HCT116 (cell line): ENCODE data around the gene CLIC5. TPM values are rescaled to one million over a fixed set of nuclear protein-coding genes. Genes with fewer than 3 reads are reported as not detected.

Experiments
- ATAC-seq: fragments of 200-7000 bp; cut with Tn5 transposase; 2 replicates; pipeline ENCODE4 v1.9.1; 2020; ENCODE audit warnings: mild to moderate bottlenecking, moderate library complexity
- BruUV-seq: library from RNA; stranded (reverse); fragments of 400-500 nt; replicated peaks from 2 replicates; lab custom pipeline; 2021; lab: Mats Ljungman, UMichigan
- CTCF ChIA-PET: fragments of 300-600 bp; sonication (Branson Sonifier 250); formaldehyde crosslinking; loops from one replicate; lab custom pipeline; 2021; ENCODE audit warnings: antibody characterized with exemption; lab: Charles Lee
- POLR2A ChIA-PET: fragments of 300-600, 350-600 bp; sonication (Branson Sonifier 250); formaldehyde crosslinking; loops from one replicate; lab custom pipeline; 2021; ENCODE audit warnings: antibody characterized with exemption; lab: Charles Lee
- RAD21 ChIA-PET, 2 experiments: fragments of 300-600 bp; sonication (Branson Sonifier 250); formaldehyde crosslinking; loops; one replicate each; lab custom pipeline; 2023; ENCODE audit warnings: low total read pairs in 2 of 2; ENCODE audit not compliant: uncharacterized antibody in 2 of 2, unreplicated experiment in 2 of 2, low non-redundant PET in 1 of 2; lab: Charles Lee
- DNase-seq: peaks from one replicate; pipeline ENCODE4 v3.0.0-alpha.2; 2010; ENCODE audit warnings: low read depth, low spot score
- H2AFZ ChIP-seq: fragments of 200-600 bp; shearing (Covaris generic), sonication (generic); 2 replicates; pipeline ENCODE4 v1.6.1; 2017; ENCODE audit warnings: low read depth, mixed run types, mixed read lengths, antibody characterized with exemption, low read length; ENCODE audit not compliant: poor library complexity, severe bottlenecking
- H3K27ac ChIP-seq: 2 replicates; pipeline ENCODE4 v1.5.1; 2012; ENCODE audit warnings: low read depth, low read length
- H3K27me3 ChIP-seq: fragments of 200-600 bp; sonication (generic); 2 replicates; pipeline ENCODE4 v1.6.1; 2016; ENCODE audit warnings: mixed run types, low read length, mixed read lengths; ENCODE audit not compliant: insufficient read depth
- H3K36me3 ChIP-seq, 2 experiments: fragments of 200-500 bp in 1 of 2; fragments of 200-600 bp in 1 of 2; sonication (Bioruptor generic) in 1 of 2; sonication (generic) in 1 of 2; 2 replicates each; pipeline versions ENCODE4 v1.5.1 to v1.6.1; 2014 to 2016; ENCODE audit warnings: low read length in 2 of 2, inconsistent platforms in 1 of 2, mixed read lengths in 1 of 2, mixed run types in 1 of 2; ENCODE audit not compliant: insufficient read depth in 2 of 2, control insufficient read depth in 1 of 2
- H3K4me1 ChIP-seq, 2 experiments: fragments of 200-600 bp in 1 of 2; sonication (generic) in 1 of 2; 2 replicates each; pipeline versions ENCODE4 v1.5.1 to v1.6.1; 2012 to 2017; ENCODE audit warnings: low read length in 2 of 2, inconsistent platforms in 1 of 2, mild to moderate bottlenecking in 1 of 2, mixed read lengths in 1 of 2, mixed run types in 1 of 2, moderate library complexity in 1 of 2; ENCODE audit not compliant: insufficient read depth in 2 of 2, control insufficient read depth in 1 of 2
- H3K4me2 ChIP-seq: fragments of 200-600 bp; sonication (generic); 2 replicates; pipeline ENCODE4 v1.6.1; 2017; ENCODE audit warnings: mixed run types, low read length, mixed read lengths
- H3K4me3 ChIP-seq, 2 experiments: fragments of 200-600 bp in 1 of 2; sonication (generic) in 1 of 2; replicated peaks in 1 of 2; 2 replicates each; pipeline ENCODE4 v1.5.1; 2011 to 2016; ENCODE audit warnings: low read length in 2 of 2, control low read depth in 1 of 2, low read depth in 1 of 2, mild to moderate bottlenecking in 1 of 2, mixed read lengths in 1 of 2, mixed run types in 1 of 2
- H3K79me2 ChIP-seq: fragments of 200-600 bp; sonication (generic); 2 replicates; pipeline ENCODE4 v1.6.1; 2017; ENCODE audit warnings: mild to moderate bottlenecking, mixed run types, low read length, moderate library complexity, mixed read lengths; ENCODE audit not compliant: insufficient read depth
- H3K9ac ChIP-seq: fragments of 200-600 bp; sonication (generic); 2 replicates; pipeline ENCODE4 v1.6.1; 2016; ENCODE audit warnings: low read length, mixed read lengths
- H3K9me2 ChIP-seq: fragments of 200-600 bp; sonication (generic), shearing (Covaris generic); 2 replicates; pipeline ENCODE4 v1.6.1; 2017; ENCODE audit warnings: mixed run types, mild to moderate bottlenecking, moderate library complexity; ENCODE audit not compliant: insufficient read depth
- H3K9me3 ChIP-seq, 2 experiments: fragments of 200-500 bp in 1 of 2; fragments of 200-600 bp in 1 of 2; sonication (Bioruptor generic) in 1 of 2; sonication (generic) in 1 of 2; 2 replicates each; pipeline ENCODE4 v1.6.1; 2014 to 2017; ENCODE audit warnings: low read length in 2 of 2, mixed read lengths in 2 of 2, inconsistent platforms in 1 of 2, low read depth in 1 of 2, mild to moderate bottlenecking in 1 of 2, mixed run types in 1 of 2, moderate library complexity in 1 of 2; ENCODE audit not compliant: control insufficient read depth in 1 of 2, insufficient read depth in 1 of 2
- H4K20me1 ChIP-seq: fragments of 200-600 bp; sonication (generic), shearing (Covaris generic); 2 replicates; pipeline ENCODE4 v1.6.1; 2017; ENCODE audit warnings: mixed run types, mild to moderate bottlenecking, moderate library complexity; ENCODE audit not compliant: insufficient read depth
- CBX3 ChIP-seq: IDR thresholded peaks from 2 replicates; pipeline ENCODE4 v1.6.1; 2012; ENCODE audit warnings: low read depth
- EGR1 ChIP-seq: IDR thresholded peaks from 2 replicates; pipeline ENCODE4 v1.6.1; 2012; ENCODE audit warnings: low read depth
- EZH2 ChIP-seq: fragments of 200-600 bp; sonication (generic); IDR thresholded peaks from 2 replicates; pipeline ENCODE4 v1.6.1; 2017; ENCODE audit warnings: antibody characterized with exemption, mixed run types
- EZH2phosphoT487 ChIP-seq: fragments of 200-600 bp; IDR thresholded peaks from 2 replicates; pipeline ENCODE4 v1.6.1; 2018; ENCODE audit warnings: antibody characterized with exemption, borderline replicate concordance
- JUND ChIP-seq: IDR thresholded peaks from 2 replicates; pipeline ENCODE4 v1.6.1; 2012
- POLR2AphosphoS5 ChIP-seq: IDR thresholded peaks from 2 replicates; pipeline ENCODE4 v1.6.1; 2011; ENCODE audit warnings: mild to moderate bottlenecking, low read depth, low read length, moderate library complexity
- SIN3A ChIP-seq: IDR thresholded peaks from 2 replicates; pipeline ENCODE4 v1.6.1; 2012; ENCODE audit warnings: low read depth
- SP1 ChIP-seq: IDR thresholded peaks from 2 replicates; pipeline ENCODE4 v1.6.1; 2012; ENCODE audit warnings: low read depth
- SRF ChIP-seq: IDR thresholded peaks from 2 replicates; pipeline ENCODE4 v1.6.1; 2012; ENCODE audit warnings: low read depth
- ZFX ChIP-seq: fragments of 450-650 bp; IDR thresholded peaks from 2 replicates; pipeline ENCODE4 v1.6.1; 2017
- ZNF274 ChIP-seq: fragments of 200-500 bp; sonication (Bioruptor generic); IDR thresholded peaks from 2 replicates; pipeline ENCODE4 v1.6.1; 2014; ENCODE audit warnings: mild to moderate bottlenecking, low read depth, low read length, inconsistent platforms
- intact Hi-C: fragments of 100-400 bp; cut with micrococcal nuclease; formaldehyde crosslinking; loops from 2 replicates; pipeline ENCODE4 v1.10.0; 2022
- total RNA-seq: library from RNA; stranded (reverse); gene quantifications from one replicate; pipeline ENCODE4 v1.2.1, GENCODE V29; 2021; ENCODE audit not compliant: unreplicated experiment
- TF ChIP-seq, protein P1 (sequence below): IDR thresholded peaks from 2 replicates; pipeline ENCODE4 v1.6.1; 2012

The CLIC5 gene
- total RNA-seq, 1 experiment from 2014 or later = 0.20 TPM

DNA sequence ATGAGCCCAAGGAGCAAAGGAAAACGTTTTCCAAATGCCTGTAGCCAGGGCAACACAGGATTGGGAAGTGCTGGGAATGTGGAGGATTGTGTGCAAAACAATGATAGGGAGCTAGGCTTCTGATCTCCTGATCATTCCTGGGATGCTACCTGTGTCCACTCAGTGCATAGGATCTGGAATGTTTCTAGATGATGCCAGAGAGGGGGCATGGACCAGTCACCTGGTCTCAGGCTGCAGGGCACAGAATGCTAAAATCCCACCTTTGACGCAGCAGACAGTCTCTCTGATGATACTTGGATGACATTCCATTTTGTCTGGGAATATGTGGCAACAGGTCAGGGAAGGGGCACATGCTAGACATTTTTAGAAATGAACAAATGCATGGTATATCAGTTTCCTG, 128.9 kb downstream of the CLIC5 start:
- ATAC-seq (no peak), DNase-seq (no peak)
- Histone ChIP-seq H3K79me2 (no peaks in the 10 kb centered on the region), H3K27me3 (peaks cover 19% of the 10 kb centered on the region; the same call in 1 of the 2 replicates), H3K36me3 (no peaks in the 10 kb centered on the region), H3K9ac (no peak overlapping the region), H3K9me2 (no peaks in the 10 kb centered on the region), H3K4me3 (no peak overlapping the region), H3K4me1 (no peaks in the 10 kb centered on the region), H4K20me1 (no peaks in the 10 kb centered on the region), H3K4me2 (no peak overlapping the region), H3K27ac (no peak overlapping the region), H3K9me3 (no peaks in the 10 kb centered on the region), H2AFZ (no peak overlapping the region)
- BruUV-seq = no TSS peak
- ChIA-PET POLR2A (no interaction called here), RAD21 (no interaction called here), CTCF (no interaction called here)
- intact Hi-C loops = no loop called here
- TF ChIP-seq EZH2 (no peak), SRF (no peak), ZFX (no peak), EGR1 (no peak), EZH2phosphoT487 (no peak), SP1 (no peak), JUND (no peak), SIN3A (no peak), POLR2AphosphoS5 (no peak)

DNA sequence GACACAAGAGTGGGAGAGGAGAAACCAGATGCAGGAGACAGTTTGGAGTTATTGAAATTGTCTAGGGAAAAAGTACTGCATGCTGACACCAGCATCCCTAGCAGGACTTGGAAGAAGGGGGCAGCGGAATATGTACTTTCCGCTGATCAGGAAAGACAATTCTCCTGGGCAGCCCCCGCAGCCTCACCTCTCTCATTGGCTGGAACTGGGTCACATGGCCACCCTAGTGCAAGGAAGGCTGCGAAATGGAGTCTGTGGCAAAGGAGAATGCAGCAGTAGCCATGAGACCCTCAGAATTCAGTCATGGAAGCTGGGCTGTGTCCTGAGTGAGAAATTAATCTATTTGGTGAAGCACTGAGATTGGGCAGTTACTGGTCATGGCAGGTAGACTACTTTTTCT, 131.3 kb downstream of the CLIC5 start:
- no peak overlapping the region for H3K27ac ChIP-seq
- H3K27me3 ChIP-seq = peaks cover 19% of the 10 kb centered on the region; the same call in 1 of the 2 replicates
- no peaks in the 10 kb centered on the region for H3K9me3 ChIP-seq
- no peak for ATAC-seq
- CTCF ChIA-PET = no interaction called here
- no peaks in the 10 kb centered on the region for H3K36me3 ChIP-seq
- no peak overlapping the region for H3K9ac ChIP-seq
- H3K4me2 ChIP-seq = no peak overlapping the region
- intact Hi-C loops = no loop called here
- no peaks in the 10 kb centered on the region for H4K20me1 ChIP-seq
- H2AFZ ChIP-seq = no peak overlapping the region
- H3K4me3 ChIP-seq = no peak overlapping the region
- DNase-seq = no peak
- H3K9me2 ChIP-seq = no peaks in the 10 kb centered on the region
- no TSS peak for BruUV-seq
- POLR2A ChIA-PET = no interaction called here
- H3K79me2 ChIP-seq = no peaks in the 10 kb centered on the region
- H3K4me1 ChIP-seq = no peaks in the 10 kb centered on the region
- no peak for TF ChIP-seq ZNF274
- TF ChIP-seq, protein P1, sequence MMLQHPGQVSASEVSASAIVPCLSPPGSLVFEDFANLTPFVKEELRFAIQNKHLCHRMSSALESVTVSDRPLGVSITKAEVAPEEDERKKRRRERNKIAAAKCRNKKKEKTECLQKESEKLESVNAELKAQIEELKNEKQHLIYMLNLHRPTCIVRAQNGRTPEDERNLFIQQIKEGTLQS = no peak
- no peak for TF ChIP-seq CBX3
- TF ChIP-seq EZH2phosphoT487 = no peak
- RAD21 ChIA-PET = no interaction called here
